ENCODE results near the gene PPFIBP1. TPM values are rescaled to one million over a fixed set of nuclear protein-coding genes. Genes with fewer than 3 reads are reported as not detected.

Gene PPFIBP1
- total and polyA plus RNA-seq, 9 of the 15 experiments (the other 6 are each of a cell fraction or from before 2014, with no cell fraction given), result 0.46 to 3.5 (median 1.8) TPM

GRCh38 chr12:27666510-27666909 is 142.5 kb downstream of the PPFIBP1 start (continued):
- no peak for TF ChIP-seq ZNF318 (IDR thresholded peaks at IDR 0.05; ENCODE audit: borderline replicate concordance in 1 of 2, low read depth in 1 of 2)
- TF ChIP-seq FOXK2 (conservative IDR thresholded peaks at IDR 0.05 in 1 of 2, IDR thresholded peaks at IDR 0.05 in 1 of 2; ENCODE audit: low read depth in 2 of 2), result no peak
- TF ChIP-seq SAFB2 (IDR thresholded peaks at IDR 0.05; ENCODE audit: borderline replicate concordance, low read depth, low read length, severe bottlenecking), result no peak
- TF ChIP-seq ZNF696 (CRISPR knock-in tag; conservative IDR thresholded peaks at IDR 0.05), result no peak
- TF ChIP-seq CHAMP1 (IDR thresholded peaks at IDR 0.05), result no peak
- no peak for TF ChIP-seq SIRT6 (IDR thresholded peaks at IDR 0.05; ENCODE audit: low read depth, low read length)
- no peak for TF ChIP-seq CEBPG (CRISPR knock-in tag; IDR thresholded peaks at IDR 0.05)
- TF ChIP-seq CEBPG (tag; conservative IDR thresholded peaks at IDR 0.05 in 1 of 2, IDR thresholded peaks at IDR 0.05 in 1 of 2), result no peak

Data from K562 (cell line).